Fibroblast of skin of abdomen (primary cell): Measurements from ENCODE around the gene SAMHD1.

ENCODE experiments used
- DNase-seq: peaks from one replicate; pipeline ENCODE4 v3.0.0-alpha.2; 2013

SAMHD1 gene

GRCh38 chr20:36871640-36872570, 79.6 kb downstream of the SAMHD1 start:
- DNase-seq = no peak

- no peak for DNase-seq
Observed at GRCh38 chr20:36866681-36867495, 84.6 kb downstream of the SAMHD1 start.

- DNase-seq = no peak
Observed at GRCh38 chr20:36866164-36866563, 85.3 kb downstream of the SAMHD1 start.

- DNase-seq = no peak
Observed at GRCh38 chr20:36865861-36866149, 85.7 kb downstream of the SAMHD1 start.

- DNase-seq = no peak
Observed at GRCh38 chr20:36865076-36865860, 86.2 kb downstream of the SAMHD1 start.

GRCh38 chr20:36862857-36863668, 88.4 kb downstream of the SAMHD1 start:
- DNase-seq = no peak

- DNase-seq = peak; percentile 77
Observed at GRCh38 chr20:36861875-36862801, 89.4 kb downstream of the SAMHD1 start.

- DNase-seq = no peak
Observed at GRCh38 chr20:36861625-36861874, 90.0 kb downstream of the SAMHD1 start.

GRCh38 chr20:36860811-36861624, 90.5 kb downstream of the SAMHD1 start:
- no peak for DNase-seq

- no peak for DNase-seq
Observed at GRCh38 chr20:36860339-36860738, 91.2 kb downstream of the SAMHD1 start.

GRCh38 chr20:36859700-36860330, 91.7 kb downstream of the SAMHD1 start:
- no peak for DNase-seq

GRCh38 chr20:36859282-36859555, 92.3 kb downstream of the SAMHD1 start:
- DNase-seq = no peak

GRCh38 chr20:36856691-36857635, 94.5 kb downstream of the SAMHD1 start:
- peak; percentile 48 for DNase-seq

- DNase-seq = no peak
Observed at GRCh38 chr20:36856195-36856594, 95.3 kb downstream of the SAMHD1 start.

GRCh38 chr20:36855241-36855657, 96.3 kb downstream of the SAMHD1 start:
- no peak for DNase-seq

GRCh38 chr20:36854348-36855240, 96.9 kb downstream of the SAMHD1 start:
- DNase-seq = no peak

- no peak for DNase-seq
Observed at GRCh38 chr20:36852187-36852586, 99.3 kb downstream of the SAMHD1 start.

GRCh38 chr20:36851490-36851889, 100.0 kb downstream of the SAMHD1 start:
- DNase-seq = no peak
